Measurements from ENCODE around the gene PDE11A.

Gene PDE11A

DNA sequence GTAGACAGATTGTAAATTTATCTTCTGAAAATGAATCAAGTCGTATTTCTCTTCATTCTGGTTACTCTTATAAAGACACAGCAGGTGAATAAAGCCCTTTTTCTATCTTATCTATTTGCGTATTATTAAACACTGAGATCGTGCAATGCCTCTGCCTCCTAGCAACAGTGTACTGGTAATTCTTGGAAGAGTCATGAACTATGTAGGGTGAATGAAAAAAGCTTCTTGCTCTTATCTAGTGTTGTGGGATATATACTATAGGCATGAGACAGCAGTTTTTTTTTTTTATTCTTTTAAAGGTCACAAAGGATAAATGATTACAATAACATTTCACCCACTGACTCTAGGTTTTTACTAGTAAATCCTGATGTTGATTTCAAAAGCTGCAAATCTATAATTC, 324.2 kb downstream of the PDE11A start:
- Histone ChIP-seq H3K27me3 (ENCODE audit: control insufficient read depth, insufficient read depth, low read length) (no peaks in the 10 kb centered on the region), H3K4me1 (ENCODE audit: control insufficient read depth, insufficient read depth, low read length) (peaks cover 1% of the 10 kb centered on the region), H3K36me3 (ENCODE audit: control insufficient read depth, insufficient read depth, low read length) (no peaks in the 10 kb centered on the region), H3K9ac (ENCODE audit: low read length) (no peak overlapping the region), H3K4me3 (ENCODE audit: low read length) (no peak overlapping the region), H3K27ac (ENCODE audit: low read depth, low read length) (no peak overlapping the region)

DNA sequence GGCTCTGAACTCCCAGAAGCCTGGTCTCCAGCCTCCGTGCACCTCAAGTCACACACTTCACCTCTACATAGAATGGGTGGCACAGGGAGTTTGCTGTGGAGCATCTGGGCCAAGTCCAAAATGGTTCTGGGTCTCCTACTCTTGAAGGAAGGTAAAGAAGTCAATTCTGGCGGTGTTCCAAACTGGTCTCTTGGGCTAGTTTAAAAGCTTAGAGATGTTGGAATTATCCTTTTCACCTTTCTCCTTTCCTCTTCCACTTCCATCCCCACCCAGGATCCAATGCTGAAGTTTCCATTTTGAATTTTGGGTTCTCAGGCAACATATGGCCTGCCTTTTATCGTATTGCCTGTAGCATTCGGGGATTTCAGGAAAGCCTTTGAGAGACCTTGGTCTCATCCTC, 325.2 kb downstream of the PDE11A start:
- Histone ChIP-seq H3K9ac (ENCODE audit: low read length) (no peak overlapping the region), H3K4me1 (ENCODE audit: control insufficient read depth, insufficient read depth, low read length) (no peaks in the 10 kb centered on the region), H3K36me3 (ENCODE audit: control insufficient read depth, insufficient read depth, low read length) (no peaks in the 10 kb centered on the region), H3K4me3 (ENCODE audit: low read length) (no peak overlapping the region), H3K27me3 (ENCODE audit: control insufficient read depth, insufficient read depth, low read length) (no peaks in the 10 kb centered on the region), H3K27ac (ENCODE audit: low read depth, low read length) (no peak overlapping the region)

DNA sequence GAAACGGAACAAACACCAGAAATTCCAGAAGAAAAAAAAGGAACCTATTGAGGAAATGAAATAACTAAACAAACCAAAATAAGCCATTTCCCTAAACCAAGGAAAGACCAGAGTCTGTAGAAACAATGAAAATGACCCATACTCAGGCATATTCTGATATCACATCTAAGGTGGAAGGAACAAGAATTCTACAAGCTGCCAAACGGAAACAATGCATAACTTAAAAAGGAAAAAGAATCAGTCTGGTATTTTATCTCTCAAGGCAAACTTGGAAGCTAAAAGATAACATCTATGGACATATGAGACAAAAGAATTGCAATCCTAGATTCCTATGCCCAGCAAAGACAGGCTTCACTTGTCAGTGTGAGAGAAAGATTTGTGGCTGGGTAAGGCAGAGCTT, 326.2 kb downstream of the PDE11A start:
- Histone ChIP-seq H3K27me3 (ENCODE audit: control insufficient read depth, insufficient read depth, low read length) (no peaks in the 10 kb centered on the region), H3K36me3 (ENCODE audit: control insufficient read depth, insufficient read depth, low read length) (no peaks in the 10 kb centered on the region), H3K4me3 (ENCODE audit: low read length) (no peak overlapping the region), H3K9ac (ENCODE audit: low read length) (no peak overlapping the region), H3K27ac (ENCODE audit: low read depth, low read length) (no peak overlapping the region), H3K4me1 (ENCODE audit: control insufficient read depth, insufficient read depth, low read length) (no peaks in the 10 kb centered on the region)

DNA sequence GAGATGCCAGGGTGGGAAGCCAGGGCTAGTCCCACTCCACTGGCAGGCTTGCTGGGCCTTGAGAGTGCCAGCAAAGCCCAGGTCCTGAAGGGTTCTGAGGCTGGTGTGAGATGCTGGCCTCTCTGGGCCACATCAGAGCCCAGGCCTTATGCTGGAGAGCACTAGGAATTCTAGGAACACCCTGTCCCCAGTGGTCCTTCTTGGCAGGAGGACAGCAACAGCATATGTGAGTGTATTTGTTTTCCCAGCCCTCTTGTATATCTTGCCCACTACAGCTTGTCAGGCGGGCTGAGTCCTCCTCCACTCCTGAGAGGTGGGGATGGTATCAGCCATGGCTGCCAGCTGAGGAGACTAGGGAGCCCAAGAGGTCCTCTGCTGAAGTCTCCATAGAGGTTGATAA, 327.0 kb downstream of the PDE11A start:
- no peaks in the 10 kb centered on the region for H3K36me3 ChIP-seq (ENCODE audit: control insufficient read depth, insufficient read depth, low read length)
- no peak overlapping the region for H3K4me3 ChIP-seq (ENCODE audit: low read length)
- no peaks in the 10 kb centered on the region for H3K27me3 ChIP-seq (ENCODE audit: control insufficient read depth, insufficient read depth, low read length)
- H3K9ac ChIP-seq (ENCODE audit: low read length) = no peak overlapping the region
- H3K27ac ChIP-seq (ENCODE audit: low read depth, low read length) = no peak overlapping the region
- no peaks in the 10 kb centered on the region for H3K4me1 ChIP-seq (ENCODE audit: control insufficient read depth, insufficient read depth, low read length)

DNA sequence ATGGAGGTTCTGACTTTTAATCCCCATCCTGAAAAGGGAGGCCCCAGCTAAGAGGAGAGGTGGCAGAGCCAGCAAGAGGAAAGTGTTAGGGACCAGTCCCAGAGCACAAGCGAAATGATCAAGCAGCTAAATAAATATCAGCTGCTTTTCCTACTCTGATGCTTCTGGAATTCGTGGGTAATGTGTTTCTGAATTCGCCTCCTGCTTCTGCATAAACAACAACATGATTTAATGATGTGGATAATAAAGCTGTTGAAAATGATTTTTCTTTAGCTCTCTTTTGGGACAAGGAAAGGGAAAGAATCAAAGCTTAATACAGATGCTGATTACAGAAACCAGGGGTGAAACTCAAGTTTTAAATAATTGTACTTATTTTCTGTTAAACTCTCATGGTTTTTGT, 329.7 kb downstream of the PDE11A start:
- H3K4me1 ChIP-seq (ENCODE audit: control insufficient read depth, insufficient read depth, low read length) = peaks cover 2% of the 10 kb centered on the region
- no peak overlapping the region for H3K4me3 ChIP-seq (ENCODE audit: low read length)
- H3K27me3 ChIP-seq (ENCODE audit: control insufficient read depth, insufficient read depth, low read length) = no peaks in the 10 kb centered on the region
- H3K36me3 ChIP-seq (ENCODE audit: control insufficient read depth, insufficient read depth, low read length) = no peaks in the 10 kb centered on the region
- H3K9ac ChIP-seq (ENCODE audit: low read length) = no peak overlapping the region
- H3K27ac ChIP-seq (ENCODE audit: low read depth, low read length) = no peak overlapping the region

DNA sequence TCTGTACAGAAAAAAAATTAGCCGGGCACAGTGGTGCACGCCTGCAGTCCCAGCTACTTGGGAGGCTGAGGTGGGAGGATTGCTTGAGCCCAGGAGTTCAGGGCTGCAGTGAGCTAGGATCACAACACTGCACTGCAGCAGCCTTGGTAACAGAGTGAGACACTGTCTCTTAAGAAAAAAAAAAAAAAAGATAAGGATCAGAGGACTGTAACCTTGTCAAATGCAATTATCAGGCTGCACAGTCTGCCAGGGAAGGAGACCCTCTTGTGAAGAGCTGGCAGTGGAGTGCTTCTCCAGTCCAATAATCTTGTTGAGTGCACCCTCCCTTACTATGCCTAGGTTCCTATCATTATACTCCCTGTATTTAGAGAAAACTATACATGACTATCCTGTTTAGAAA, 330.7 kb downstream of the PDE11A start:
- peaks cover 2% of the 10 kb centered on the region for H3K4me1 ChIP-seq (ENCODE audit: control insufficient read depth, insufficient read depth, low read length)
- H3K36me3 ChIP-seq (ENCODE audit: control insufficient read depth, insufficient read depth, low read length) = no peaks in the 10 kb centered on the region
- H3K27ac ChIP-seq (ENCODE audit: low read depth, low read length) = no peak overlapping the region
- no peak overlapping the region for H3K4me3 ChIP-seq (ENCODE audit: low read length)
- H3K9ac ChIP-seq (ENCODE audit: low read length) = no peak overlapping the region
- no peaks in the 10 kb centered on the region for H3K27me3 ChIP-seq (ENCODE audit: control insufficient read depth, insufficient read depth, low read length)

DNA sequence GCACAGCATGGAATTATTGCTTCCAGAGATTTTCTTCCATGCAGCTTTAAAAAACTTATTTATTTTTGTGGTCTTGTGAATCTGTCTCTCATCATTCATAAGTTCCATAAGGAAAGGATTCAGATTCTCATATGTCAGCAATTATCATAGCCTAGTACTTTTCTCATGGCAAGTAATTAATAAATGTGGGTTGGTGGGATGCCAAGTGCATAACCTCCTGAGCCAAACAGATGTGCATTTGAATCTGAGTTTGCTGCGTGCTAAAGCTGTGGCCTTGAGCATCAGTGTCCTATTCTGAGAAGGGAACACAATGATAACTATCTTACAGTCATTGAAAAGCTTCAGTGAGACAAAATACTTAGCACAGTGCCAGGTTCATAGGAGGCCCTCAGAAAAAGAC, 331.9 kb downstream of the PDE11A start:
- Histone ChIP-seq H3K4me1 (ENCODE audit: control insufficient read depth, insufficient read depth, low read length) (peaks cover 2% of the 10 kb centered on the region), H3K9ac (ENCODE audit: low read length) (no peak overlapping the region), H3K27me3 (ENCODE audit: control insufficient read depth, insufficient read depth, low read length) (no peaks in the 10 kb centered on the region), H3K27ac (ENCODE audit: low read depth, low read length) (no peak overlapping the region), H3K36me3 (ENCODE audit: control insufficient read depth, insufficient read depth, low read length) (no peaks in the 10 kb centered on the region), H3K4me3 (ENCODE audit: low read length) (no peak overlapping the region)

DNA sequence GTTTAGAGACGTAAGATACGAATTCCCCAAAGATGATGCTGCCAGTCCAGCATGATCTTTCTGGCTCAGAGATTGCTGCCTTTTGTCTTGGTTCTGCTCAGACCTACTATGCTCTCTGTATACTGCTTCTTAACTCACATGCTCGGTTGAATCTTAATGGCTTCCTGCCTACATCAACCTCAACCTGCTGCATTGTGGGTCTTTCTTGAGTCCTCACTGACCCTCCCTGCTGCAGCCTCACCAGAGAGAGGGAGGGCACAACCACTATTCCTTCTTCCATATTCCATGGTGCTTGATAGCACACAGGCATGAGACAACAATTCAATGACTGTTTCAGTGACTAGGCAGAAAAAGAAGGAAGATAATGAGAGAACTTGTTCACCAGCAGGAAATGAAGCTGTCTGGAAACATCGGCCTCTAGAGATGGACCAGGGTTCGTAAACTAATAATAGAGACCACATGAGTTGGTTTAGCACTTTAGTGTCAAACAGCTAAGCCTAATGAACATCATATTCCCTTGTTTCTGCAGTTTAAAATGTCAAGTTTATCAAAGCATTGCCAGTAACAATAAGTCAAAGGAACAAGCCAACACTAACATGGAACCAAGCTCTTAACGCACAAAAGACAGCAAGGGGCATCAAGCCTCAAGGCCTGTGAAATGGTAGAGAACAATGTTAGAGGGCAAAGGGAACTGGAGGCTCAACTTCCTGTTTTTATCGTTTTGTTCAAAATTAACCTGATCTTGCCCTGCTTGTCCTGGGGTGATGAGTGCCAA, 333.9 kb downstream of the PDE11A start:
- Histone ChIP-seq H3K27me3 (ENCODE audit: control insufficient read depth, insufficient read depth, low read length) (no peaks in the 10 kb centered on the region), H3K4me1 (ENCODE audit: control insufficient read depth, insufficient read depth, low read length) (peaks cover 2% of the 10 kb centered on the region), H3K27ac (ENCODE audit: low read depth, low read length) (no peak overlapping the region), H3K36me3 (ENCODE audit: control insufficient read depth, insufficient read depth, low read length) (no peaks in the 10 kb centered on the region), H3K9ac (ENCODE audit: low read length) (no peak overlapping the region), H3K4me3 (ENCODE audit: low read length) (no peak overlapping the region)

DNA sequence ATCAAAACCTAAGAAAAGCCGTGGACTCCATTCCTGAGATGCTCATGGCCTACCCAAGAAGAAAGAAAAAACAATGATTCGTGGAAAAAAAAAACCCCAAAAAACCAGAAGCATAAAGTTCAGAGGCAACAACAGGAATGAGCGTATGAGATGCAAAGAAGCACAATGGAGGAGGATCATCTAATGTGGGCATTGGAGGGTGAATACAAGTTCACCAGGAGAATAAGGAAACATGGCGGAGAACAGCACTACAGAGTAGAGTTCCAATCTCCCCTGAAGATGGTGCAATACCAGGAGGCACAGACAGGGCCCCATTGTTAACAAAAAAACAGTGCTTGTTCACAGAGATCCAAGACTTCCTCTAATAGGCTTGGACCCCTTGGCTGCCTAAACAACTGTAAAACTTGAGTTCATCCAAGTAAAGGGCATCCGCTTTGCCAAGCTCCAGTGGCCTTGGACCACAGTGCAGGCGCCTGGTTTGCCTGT, 337.2 kb downstream of the PDE11A start:
- no peak overlapping the region for H3K27ac ChIP-seq (ENCODE audit: low read depth, low read length)
- no peak overlapping the region for H3K9ac ChIP-seq (ENCODE audit: low read length)
- H3K4me1 ChIP-seq (ENCODE audit: control insufficient read depth, insufficient read depth, low read length) = peaks cover 2% of the 10 kb centered on the region
- no peaks in the 10 kb centered on the region for H3K36me3 ChIP-seq (ENCODE audit: control insufficient read depth, insufficient read depth, low read length)
- no peak overlapping the region for H3K4me3 ChIP-seq (ENCODE audit: low read length)
- H3K27me3 ChIP-seq (ENCODE audit: control insufficient read depth, insufficient read depth, low read length) = no peaks in the 10 kb centered on the region

DNA sequence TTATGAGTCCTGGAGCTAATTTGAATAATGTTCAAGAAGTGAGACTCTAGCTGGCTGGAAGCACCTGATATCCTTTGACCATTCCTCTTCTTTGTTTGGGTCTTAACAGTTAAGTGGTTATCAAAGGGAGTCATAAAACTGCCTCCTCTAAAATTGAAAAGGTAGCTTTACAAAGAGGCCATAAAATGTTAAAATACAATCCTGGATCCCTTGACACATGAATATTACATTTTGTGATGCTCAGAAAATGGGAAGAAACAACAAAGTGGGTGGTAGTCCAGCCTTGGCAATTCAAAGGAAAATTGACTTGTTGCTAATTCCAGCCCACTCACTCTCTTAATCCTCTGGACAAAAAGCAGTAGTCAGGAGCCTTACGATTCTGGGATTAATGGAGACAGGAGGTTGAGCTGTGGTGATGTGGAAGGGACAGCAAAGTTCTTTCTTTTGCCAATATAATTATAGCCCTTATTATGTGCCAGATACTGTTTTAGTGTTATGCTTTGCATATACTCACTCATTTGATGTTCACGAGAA, 339.2 kb downstream of the PDE11A start:
- H3K4me3 ChIP-seq (ENCODE audit: low read length) = no peak overlapping the region
- H3K36me3 ChIP-seq (ENCODE audit: control insufficient read depth, insufficient read depth, low read length) = no peaks in the 10 kb centered on the region
- H3K4me1 ChIP-seq (ENCODE audit: control insufficient read depth, insufficient read depth, low read length) = peaks cover 4% of the 10 kb centered on the region
- H3K27me3 ChIP-seq (ENCODE audit: control insufficient read depth, insufficient read depth, low read length) = no peaks in the 10 kb centered on the region
- H3K27ac ChIP-seq (ENCODE audit: low read depth, low read length) = no peak overlapping the region
- H3K9ac ChIP-seq (ENCODE audit: low read length) = no peak overlapping the region

DNA sequence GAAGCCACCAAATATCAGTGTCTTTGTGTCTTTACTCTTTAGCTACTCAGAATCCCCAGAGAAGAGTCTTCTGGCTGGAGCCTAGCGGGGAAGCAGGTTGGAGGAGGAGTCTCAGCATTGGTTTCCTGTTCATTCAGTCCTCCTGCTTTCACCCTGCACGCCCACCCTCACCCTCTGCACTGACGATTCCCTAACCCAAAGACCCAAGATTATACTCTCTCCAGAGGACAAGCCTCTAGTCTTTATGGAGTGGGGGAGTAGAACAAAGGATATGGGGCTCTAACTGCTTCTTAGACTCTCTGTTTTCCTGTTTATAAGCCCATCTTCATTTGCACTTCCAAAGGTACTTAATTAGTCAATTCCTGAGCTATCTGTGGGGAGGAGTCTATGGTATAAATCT, 341.2 kb downstream of the PDE11A start:
- Histone ChIP-seq H3K36me3 (ENCODE audit: control insufficient read depth, insufficient read depth, low read length) (no peaks in the 10 kb centered on the region), H3K9ac (ENCODE audit: low read length) (no peak overlapping the region), H3K4me3 (ENCODE audit: low read length) (no peak overlapping the region)

DNA sequence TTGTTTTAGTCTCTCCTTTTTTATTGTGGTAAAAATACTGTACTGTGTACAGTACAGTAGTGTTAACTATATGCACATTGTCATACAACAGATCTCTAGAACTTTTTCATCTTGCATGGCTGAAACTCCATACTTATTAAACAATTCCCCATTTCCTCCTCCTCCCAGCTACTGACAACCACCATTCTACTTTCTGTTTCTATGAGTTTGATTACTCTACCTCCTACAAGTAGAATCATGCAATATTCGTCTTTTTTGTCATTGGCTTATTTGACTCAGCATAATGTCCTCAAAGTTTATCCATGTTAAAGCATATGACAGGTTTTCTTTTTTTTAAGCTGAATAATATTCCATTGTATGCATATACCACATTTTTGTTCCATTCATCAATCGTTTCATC, 341.8 kb downstream of the PDE11A start:
- Histone ChIP-seq H3K36me3 (ENCODE audit: control insufficient read depth, insufficient read depth, low read length) (no peaks in the 10 kb centered on the region), H3K4me3 (ENCODE audit: low read length) (no peak overlapping the region), H3K4me1 (ENCODE audit: control insufficient read depth, insufficient read depth, low read length) (peaks cover 4% of the 10 kb centered on the region), H3K9ac (ENCODE audit: low read length) (no peak overlapping the region), H3K27me3 (ENCODE audit: control insufficient read depth, insufficient read depth, low read length) (no peaks in the 10 kb centered on the region), H3K27ac (ENCODE audit: low read depth, low read length) (no peak overlapping the region)

More for the DNA sequence above, 341.2 kb downstream of the PDE11A start:
- H3K27ac ChIP-seq (ENCODE audit: low read depth, low read length) = no peak overlapping the region
- peaks cover 4% of the 10 kb centered on the region for H3K4me1 ChIP-seq (ENCODE audit: control insufficient read depth, insufficient read depth, low read length)
- no peaks in the 10 kb centered on the region for H3K27me3 ChIP-seq (ENCODE audit: control insufficient read depth, insufficient read depth, low read length)

DNA sequence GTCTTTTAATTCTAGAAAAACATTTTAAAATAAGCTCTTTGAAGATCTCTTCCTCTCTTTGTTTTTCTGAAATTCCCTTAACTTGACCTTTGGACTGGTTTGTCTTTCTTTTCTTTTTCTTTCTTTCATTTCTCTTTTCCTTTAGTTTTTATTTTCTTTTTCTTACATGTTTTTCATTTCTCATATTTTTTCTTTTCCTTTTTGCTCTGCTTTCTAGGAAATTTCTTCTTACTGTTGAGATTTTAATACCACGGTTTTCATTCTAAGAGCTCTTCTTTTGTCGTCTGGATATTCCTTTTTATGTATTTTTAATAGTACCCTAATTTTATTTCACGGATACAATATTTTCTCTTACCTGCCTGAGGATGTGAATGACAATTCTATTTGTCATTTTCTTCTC, 342.2 kb downstream of the PDE11A start:
- no peak overlapping the region for H3K4me3 ChIP-seq (ENCODE audit: low read length)
- peaks cover 4% of the 10 kb centered on the region for H3K4me1 ChIP-seq (ENCODE audit: control insufficient read depth, insufficient read depth, low read length)
- H3K27me3 ChIP-seq (ENCODE audit: control insufficient read depth, insufficient read depth, low read length) = no peaks in the 10 kb centered on the region
- H3K36me3 ChIP-seq (ENCODE audit: control insufficient read depth, insufficient read depth, low read length) = no peaks in the 10 kb centered on the region
- H3K27ac ChIP-seq (ENCODE audit: low read depth, low read length) = no peak overlapping the region
- H3K9ac ChIP-seq (ENCODE audit: low read length) = no peak overlapping the region

Measured in rectal smooth muscle tissue (tissue), 1 donor.